ENCODE data around the gene MAEA. TPM values are rescaled to one million over a fixed set of nuclear protein-coding genes. Genes with fewer than 3 reads are reported as not detected.
A peak's percentile ranks its signal among the peaks of the same experiment; 100 is the strongest.

MAEA gene
- total RNA-seq, 1 donor from 2014 or later = 33.3 TPM

GRCh38 chr4:1249731-1250526 lies 39.8 kb upstream of the MAEA start:
- peak; percentile 58 for DNase-seq (ENCODE audit: low spot score)

GRCh38 chr4:1250527-1250812 lies 39.2 kb upstream of the MAEA start:
- ATAC-seq (no peak), DNase-seq (ENCODE audit: low spot score) (peak; percentile 42)

More at GRCh38 chr4:1249731-1250526, 39.8 kb upstream of the MAEA start:
- peak; percentile 0 for ATAC-seq

DNA sequence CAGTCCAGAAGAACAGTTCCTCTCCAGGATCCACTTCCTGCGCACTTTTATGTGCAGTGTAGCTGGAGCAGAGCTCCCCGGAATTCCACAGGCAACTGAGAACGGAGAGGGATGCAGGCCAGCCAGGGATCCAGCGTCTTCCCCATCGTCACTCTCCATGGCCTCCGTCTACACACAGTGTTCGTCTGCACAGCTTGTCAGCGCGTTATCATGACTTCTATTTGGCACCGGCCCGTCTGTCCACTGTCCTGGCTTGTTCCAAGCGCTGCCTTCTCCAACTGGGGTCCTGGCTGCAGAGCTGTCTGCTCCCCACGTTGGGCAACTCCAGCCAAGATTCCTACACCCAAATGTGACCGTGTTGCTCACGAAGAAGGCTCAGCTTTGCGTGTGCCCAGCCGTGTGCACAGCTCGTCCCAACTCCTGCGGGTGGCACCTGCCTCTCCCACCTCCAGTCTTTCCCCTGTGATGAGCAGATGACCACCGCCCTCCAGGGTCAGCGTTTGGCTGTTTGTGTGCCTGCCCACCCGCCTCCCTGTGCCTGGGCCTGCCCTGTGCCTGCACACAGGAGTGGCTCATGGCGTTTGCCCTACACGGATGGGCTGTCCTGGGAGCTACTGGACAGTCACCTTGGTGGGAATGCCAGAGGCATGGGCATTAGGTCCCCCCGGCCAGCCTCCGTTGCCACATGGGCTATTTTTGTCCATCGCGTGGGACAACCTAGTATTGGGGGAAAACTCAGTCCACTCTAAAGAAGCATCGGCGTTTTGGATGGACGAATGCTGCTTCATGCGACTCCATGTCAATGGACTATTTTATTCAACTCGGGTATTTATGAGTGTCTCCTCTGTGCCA lies 38.5 kb upstream of the MAEA start:
- DNase-seq (ENCODE audit: low spot score) (no peak), ATAC-seq (no peak)

DNA sequence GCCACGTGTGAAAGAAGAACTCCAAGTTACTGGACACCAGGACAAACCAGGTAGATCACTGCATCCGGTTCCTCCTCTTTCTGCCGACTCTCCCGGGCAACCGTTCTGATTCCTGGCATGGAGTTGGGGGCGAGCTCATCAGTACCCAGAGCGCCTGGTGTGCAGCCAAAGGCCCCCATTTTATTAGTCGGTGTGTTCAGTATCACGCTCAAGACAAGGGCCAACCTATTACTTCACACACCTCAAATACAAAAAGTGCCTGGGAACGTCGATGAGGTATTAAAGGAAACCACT lies 38.0 kb upstream of the MAEA start:
- no peak for DNase-seq (ENCODE audit: low spot score)
- no peak for ATAC-seq

DNA sequence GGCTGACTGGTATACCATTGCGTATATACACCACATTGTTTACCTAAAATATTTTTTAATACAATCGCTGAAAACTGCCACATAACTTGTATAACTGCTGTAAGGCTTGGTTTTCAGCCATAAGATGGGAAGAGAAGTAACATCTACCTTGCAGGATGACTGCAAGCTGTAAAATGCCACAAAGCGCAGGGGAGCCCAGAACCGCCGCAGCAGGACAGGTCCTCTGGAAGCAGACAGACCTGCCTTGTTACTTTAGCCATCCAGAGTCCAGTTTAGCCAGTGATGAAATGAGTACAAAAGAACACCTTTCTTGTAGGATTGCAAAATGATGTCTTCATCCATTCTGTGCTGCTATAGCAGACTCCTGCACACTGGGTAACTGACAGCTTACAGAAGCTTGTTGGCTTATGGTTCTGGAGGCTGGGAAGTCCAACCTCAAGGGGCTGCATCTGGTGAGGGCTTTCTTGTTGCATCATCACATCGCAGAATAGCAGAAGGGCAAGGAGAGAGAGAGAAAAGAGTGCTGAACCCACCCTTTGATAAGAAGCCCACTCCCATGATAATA lies 36.7 kb upstream of the MAEA start:
- DNase-seq (ENCODE audit: low spot score) = no peak
- no peak for ATAC-seq

DNA sequence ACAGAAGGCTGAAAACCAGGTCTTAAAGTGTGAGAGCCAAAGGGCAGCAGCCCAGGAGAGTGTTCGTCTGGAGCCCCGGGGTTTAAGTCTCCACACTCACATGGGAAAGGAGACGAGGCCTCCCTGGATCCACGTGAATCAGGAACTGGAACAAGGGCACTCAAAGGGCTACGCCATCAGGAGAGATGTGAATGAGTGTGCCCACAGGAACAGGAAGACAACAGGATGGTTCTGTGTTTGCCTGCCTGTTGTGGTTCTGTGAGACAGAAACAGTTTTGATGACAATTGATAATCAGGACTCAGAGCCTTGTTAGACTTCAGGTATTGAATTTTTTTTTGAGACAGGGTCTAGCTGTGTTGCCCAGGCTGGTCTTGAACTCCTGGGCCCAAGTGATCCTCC lies 35.9 kb upstream of the MAEA start:
- DNase-seq (ENCODE audit: low spot score) (no peak), ATAC-seq (no peak)

GRCh38 chr4:1255151-1255550 lies 34.5 kb upstream of the MAEA start:
- DNase-seq (ENCODE audit: low spot score) = no peak
- ATAC-seq = no peak

DNA sequence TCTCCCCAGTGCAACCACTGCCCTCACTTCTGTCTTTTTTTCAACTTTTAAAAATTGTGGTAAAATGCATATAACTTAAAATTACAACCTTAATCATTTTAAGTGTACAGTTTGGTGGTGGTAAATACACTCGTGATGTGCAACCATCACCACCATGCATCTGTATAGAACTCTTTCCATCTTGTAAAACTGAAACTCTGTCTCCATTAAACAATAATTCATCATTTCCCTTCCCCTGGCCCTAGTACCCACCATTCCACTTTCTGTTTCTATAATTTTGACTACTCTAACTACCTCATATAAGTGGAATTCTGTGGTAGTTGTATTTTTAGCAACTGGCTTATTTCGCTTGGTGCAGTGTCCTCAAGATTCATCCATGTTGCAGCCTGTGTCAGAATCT lies 34.0 kb upstream of the MAEA start:
- ATAC-seq (no peak), DNase-seq (ENCODE audit: low spot score) (no peak)

GRCh38 chr4:1258457-1258856 lies 31.2 kb upstream of the MAEA start:
- ATAC-seq = no peak

GRCh38 chr4:1259966-1260365 lies 29.7 kb upstream of the MAEA start:
- ATAC-seq (no peak), DNase-seq (ENCODE audit: low spot score) (no peak)

More at GRCh38 chr4:1258457-1258856, 31.2 kb upstream of the MAEA start:
- no peak for DNase-seq (ENCODE audit: low spot score)

DNA sequence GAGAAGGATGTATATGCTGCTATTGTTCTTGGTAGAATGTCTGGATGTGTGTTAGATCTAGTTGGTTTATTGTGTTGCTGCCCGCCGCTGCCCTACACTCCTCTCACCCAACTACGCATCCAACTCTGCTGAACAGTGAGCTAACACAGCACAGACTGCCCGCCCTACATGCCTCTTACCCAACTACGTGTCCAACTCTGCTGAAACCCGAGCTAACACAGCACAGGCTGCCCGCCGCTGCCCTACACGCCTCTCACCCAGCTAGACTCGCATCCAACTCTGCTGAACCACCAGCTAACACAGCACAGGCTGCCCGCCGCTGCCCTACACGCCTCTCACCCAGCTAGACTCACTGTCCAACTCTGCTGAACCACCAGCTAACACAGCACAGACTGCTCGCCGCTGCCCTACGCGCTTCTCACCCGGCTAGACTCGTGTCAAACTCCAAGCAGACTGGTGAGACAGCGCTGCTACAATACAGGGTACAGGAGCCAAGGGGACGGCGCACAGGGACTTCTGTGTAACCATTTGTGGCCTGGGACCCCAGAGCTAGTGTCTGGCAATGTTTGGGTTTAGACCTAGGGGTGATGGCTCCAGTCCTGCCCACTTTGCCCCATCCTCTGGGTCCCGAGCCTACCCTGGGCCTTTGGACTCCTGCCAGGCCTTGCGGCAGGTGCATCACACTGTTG lies 29.1 kb upstream of the MAEA start:
- no peak for ATAC-seq
- DNase-seq (ENCODE audit: low spot score) = no peak

DNA sequence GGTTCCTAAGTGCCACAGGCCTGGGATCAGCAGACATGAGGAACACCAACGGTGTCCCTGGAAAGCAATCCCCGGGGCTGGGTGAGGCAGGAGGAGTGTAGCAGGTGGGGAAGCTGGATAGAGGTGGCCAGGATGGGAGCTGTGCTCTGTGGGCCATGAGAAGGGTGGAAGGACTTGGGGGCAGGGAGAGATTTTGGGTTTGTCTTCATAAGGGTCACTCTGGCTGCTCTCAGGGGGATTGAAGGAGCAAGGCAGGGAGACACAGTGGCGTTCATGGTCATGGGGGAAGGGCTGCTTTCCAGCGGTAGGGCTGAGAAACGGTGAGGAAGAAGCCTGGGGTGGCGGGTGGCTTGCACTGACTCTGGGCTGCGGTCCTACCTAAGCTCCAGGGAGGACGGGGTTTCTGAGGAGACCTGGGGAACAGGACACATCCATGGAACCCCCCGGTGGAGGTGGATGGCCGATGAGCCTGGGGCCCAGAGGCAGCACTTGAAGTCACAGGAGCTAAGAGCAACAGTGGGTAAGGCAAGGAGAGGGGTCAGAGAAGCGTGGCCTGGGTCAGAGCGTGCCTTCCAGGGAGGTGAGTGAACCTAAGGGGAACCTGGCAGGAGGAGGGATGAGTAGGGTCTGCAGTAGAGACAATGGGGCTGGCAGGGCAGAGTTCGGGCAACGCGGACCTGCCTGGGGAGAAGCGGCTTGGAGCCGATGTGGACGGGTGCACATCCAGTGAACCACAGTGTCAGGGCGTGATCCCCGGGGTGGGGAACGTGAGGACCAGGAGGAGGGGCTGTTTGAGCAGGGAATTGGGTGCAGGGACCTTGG lies 28.4 kb upstream of the MAEA start:
- no peak for DNase-seq (ENCODE audit: low spot score)
- no peak for ATAC-seq

GRCh38 chr4:1264942-1265341 lies 24.7 kb upstream of the MAEA start:
- DNase-seq (ENCODE audit: low spot score) (no peak), ATAC-seq (no peak)

- DNase-seq (ENCODE audit: low spot score) (no peak), ATAC-seq (no peak)
Observed at GRCh38 chr4:1265351-1265750, 24.3 kb upstream of the MAEA start.

DNA sequence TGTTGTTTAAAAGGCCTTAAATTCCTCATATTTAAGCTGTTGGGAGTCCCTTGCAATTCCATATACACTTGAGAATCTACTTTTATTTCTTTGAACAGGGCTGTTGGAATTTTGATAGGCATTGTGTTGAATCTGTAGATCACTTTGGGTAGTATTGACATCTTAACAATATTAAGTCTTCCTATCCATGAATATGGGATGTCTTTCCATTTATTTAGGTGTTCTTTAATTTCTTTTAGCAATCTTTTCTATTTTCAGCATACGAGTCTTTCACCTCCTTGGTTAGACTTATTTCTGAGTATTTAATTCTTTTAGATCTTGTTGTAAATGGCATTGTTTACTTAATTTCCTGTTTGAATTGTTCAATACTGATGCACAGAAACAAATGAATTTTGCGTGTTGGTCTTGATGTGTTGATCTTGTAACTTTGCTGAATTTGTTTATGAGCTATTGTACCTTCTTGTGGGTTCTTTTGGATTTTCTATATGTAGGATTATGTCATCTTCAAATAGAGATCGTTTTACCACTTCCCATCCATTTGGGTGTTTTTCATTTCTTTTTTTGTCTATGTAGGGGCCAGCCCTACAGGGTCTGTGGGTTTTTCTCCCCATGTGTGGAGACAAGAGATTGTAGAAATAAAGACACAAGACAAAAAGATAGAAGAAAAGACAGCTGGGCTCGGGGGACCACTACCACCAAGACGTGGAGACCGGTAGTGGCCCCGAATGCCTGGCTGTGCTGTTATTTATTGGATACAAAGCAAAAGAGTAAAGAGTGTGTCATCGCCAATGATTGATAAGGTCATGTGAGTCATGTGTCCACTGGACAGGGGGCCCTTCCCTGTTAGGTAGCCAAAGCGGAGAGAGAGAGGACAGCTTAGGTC lies 22.6 kb upstream of the MAEA start:
- DNase-seq (ENCODE audit: low spot score) (no peak), ATAC-seq (no peak)

DNA sequence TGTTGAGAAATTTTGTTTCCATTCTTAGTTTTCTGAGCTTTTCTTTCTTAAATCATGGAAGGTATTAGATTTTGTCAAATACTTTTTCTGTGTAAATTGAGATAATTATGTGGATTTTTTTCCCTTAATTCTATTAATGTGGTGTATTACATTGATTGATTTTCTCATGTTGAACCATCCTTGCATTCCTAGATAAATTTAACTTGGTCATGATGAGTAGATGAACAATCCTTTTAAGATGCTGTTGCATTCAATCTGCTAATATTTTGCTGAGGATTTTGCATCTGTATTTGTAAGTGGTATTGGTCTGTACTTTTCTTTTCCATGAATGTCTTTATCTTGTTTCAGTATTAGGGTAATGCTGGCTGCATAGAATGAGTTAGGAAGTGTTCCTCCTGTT lies 20.5 kb upstream of the MAEA start:
- DNase-seq (ENCODE audit: low spot score) (no peak), ATAC-seq (no peak)

- ATAC-seq (no peak), DNase-seq (ENCODE audit: low spot score) (no peak)
Observed at GRCh38 chr4:1271686-1272085, 18.0 kb upstream of the MAEA start.

DNA sequence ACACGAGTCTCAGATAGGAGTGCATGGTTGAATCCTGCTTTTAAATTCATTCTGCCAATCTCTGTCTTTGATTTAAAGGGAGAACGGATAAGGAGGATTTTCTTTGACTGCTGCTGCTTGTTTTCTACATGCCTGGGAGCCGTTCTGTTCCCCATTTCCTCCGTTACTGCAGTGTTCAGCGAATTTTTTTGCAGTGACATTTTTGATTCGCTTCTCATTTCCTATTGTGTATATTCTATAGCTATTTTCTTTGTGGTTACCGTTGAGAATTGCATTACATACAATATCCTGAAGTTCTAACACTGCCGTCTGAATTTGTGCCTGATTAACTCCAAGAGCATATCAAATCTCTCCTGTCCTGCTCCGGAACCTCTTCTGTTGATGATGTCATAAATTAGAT lies 14.8 kb upstream of the MAEA start:
- ATAC-seq = no peak
- DNase-seq (ENCODE audit: low spot score) = no peak

DNA sequence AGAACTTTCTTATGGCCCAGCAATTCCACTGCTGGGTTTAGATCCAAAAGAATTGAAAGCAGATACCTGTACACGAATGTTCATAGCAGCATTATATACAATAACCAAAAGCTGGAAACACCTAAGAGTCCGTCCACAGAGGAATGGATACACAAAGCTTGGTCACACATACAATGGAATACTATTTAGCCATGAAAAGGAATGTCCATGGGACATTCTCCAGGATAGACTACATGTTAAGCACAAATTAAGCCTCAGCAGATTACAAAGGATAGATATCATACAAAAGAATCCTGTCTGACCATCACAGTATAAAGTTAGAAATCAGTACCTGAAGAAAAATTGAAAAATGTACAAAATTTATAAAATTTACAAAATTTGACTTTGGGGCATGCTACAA lies 12.7 kb upstream of the MAEA start:
- no peak for DNase-seq (ENCODE audit: low spot score)
- ATAC-seq = no peak

Measured in left lobe of liver (tissue), 2 donors.